OCI-LY1 (cell line): ENCODE data around the gene AGER.
"Not testable (repeated sequence)": the region's sequence is repeated elsewhere in the genome, so short reads cannot be mapped to it uniquely, and the experiment has no call there.

Source experiments
- H2AFZ ChIP-seq: fragments of 200-600 bp; sonication (generic), shearing (Covaris generic); 2 replicates; pipeline ENCODE4 v1.6.0; 2014; ENCODE audit warnings: antibody characterized with exemption, mild to moderate bottlenecking, low read length
- H3F3A ChIP-seq: fragments of 200-600 bp; sonication (generic), shearing (Covaris generic); 2 replicates; pipeline ENCODE4 v1.6.0; 2014; ENCODE audit warnings: mild to moderate bottlenecking, antibody characterized with exemption, low read length, moderate library complexity; ENCODE audit not compliant: insufficient read depth
- H3K27ac ChIP-seq: fragments of 200-600 bp; sonication (generic); 2 replicates; pipeline ENCODE4 v1.5.1; 2014; ENCODE audit warnings: low read length, mixed run types, mild to moderate bottlenecking, low read depth; ENCODE audit not compliant: poor library complexity, severe bottlenecking
- H3K27me3 ChIP-seq: fragments of 200-600 bp; sonication (generic); 2 replicates; pipeline ENCODE4 v1.6.0; 2014; ENCODE audit warnings: antibody characterized with exemption, mild to moderate bottlenecking, low read length, moderate library complexity; ENCODE audit not compliant: insufficient read depth
- H3K36me3 ChIP-seq: fragments of 200-600 bp; sonication (generic); 2 replicates; pipeline ENCODE4 v1.6.1; 2014; ENCODE audit warnings: mild to moderate bottlenecking, antibody characterized with exemption, low read length, moderate library complexity, mixed read lengths; ENCODE audit not compliant: insufficient read depth
- H3K4me1 ChIP-seq: fragments of 200-600 bp; sonication (generic); 2 replicates; pipeline ENCODE4 v1.5.1; 2014; ENCODE audit warnings: mild to moderate bottlenecking, low read length, moderate library complexity; ENCODE audit not compliant: insufficient read depth, severe bottlenecking
- H3K4me2 ChIP-seq: fragments of 200-600 bp; sonication (generic), shearing (Covaris generic); 2 replicates; pipeline ENCODE4 v1.6.1; 2014; ENCODE audit warnings: low read length
- H3K4me3 ChIP-seq: fragments of 200-600 bp; sonication (generic); 2 replicates; pipeline ENCODE4 v1.5.1; 2014; ENCODE audit warnings: low read length, low read depth, mild to moderate bottlenecking, mixed read lengths; ENCODE audit not compliant: poor library complexity, severe bottlenecking
- H3K79me2 ChIP-seq: fragments of 200-600 bp; shearing (Covaris generic); 2 replicates; pipeline ENCODE4 v1.6.1; 2016; ENCODE audit warnings: mixed run types, low read length, mixed read lengths; ENCODE audit not compliant: insufficient read depth
- H3K9ac ChIP-seq: fragments of 200-600 bp; sonication (generic), shearing (Covaris generic); 2 replicates; pipeline ENCODE4 v1.6.1; 2014; ENCODE audit warnings: mild to moderate bottlenecking, low read length, mixed read lengths
- H3K9me2 ChIP-seq: fragments of 200-600 bp; sonication (generic), shearing (Covaris generic); 2 replicates; pipeline ENCODE4 v1.6.1; 2014; ENCODE audit warnings: low read depth, mild to moderate bottlenecking, low read length, mixed read lengths
- H3K9me3 ChIP-seq: fragments of 200-600 bp; shearing (Covaris generic); 2 replicates; pipeline ENCODE4 v1.6.1; 2014; ENCODE audit warnings: low read length, mixed read lengths
- H4K20me1 ChIP-seq: fragments of 200-600 bp; sonication (generic), shearing (Covaris generic); 2 replicates; pipeline ENCODE4 v1.6.0; 2016; ENCODE audit warnings: mild to moderate bottlenecking, low read length; ENCODE audit not compliant: insufficient read depth
- EZH2 ChIP-seq: fragments of 200-600 bp; sonication (generic), shearing (Covaris generic); IDR thresholded peaks from 2 replicates; pipeline ENCODE4 v1.8.0; 2017; ENCODE audit warnings: borderline replicate concordance, mixed run types, mild to moderate bottlenecking, antibody characterized with exemption, low read length, moderate library complexity, mixed read lengths
- TF ChIP-seq, protein P1 (sequence below): fragments of 200-600 bp; sonication (generic), shearing (Covaris generic); IDR thresholded peaks from 2 replicates; pipeline ENCODE4 v1.5.1; 2017; ENCODE audit warnings: mild to moderate bottlenecking, antibody characterized with exemption, low read length, moderate library complexity, mixed read lengths

The AGER gene

DNA sequence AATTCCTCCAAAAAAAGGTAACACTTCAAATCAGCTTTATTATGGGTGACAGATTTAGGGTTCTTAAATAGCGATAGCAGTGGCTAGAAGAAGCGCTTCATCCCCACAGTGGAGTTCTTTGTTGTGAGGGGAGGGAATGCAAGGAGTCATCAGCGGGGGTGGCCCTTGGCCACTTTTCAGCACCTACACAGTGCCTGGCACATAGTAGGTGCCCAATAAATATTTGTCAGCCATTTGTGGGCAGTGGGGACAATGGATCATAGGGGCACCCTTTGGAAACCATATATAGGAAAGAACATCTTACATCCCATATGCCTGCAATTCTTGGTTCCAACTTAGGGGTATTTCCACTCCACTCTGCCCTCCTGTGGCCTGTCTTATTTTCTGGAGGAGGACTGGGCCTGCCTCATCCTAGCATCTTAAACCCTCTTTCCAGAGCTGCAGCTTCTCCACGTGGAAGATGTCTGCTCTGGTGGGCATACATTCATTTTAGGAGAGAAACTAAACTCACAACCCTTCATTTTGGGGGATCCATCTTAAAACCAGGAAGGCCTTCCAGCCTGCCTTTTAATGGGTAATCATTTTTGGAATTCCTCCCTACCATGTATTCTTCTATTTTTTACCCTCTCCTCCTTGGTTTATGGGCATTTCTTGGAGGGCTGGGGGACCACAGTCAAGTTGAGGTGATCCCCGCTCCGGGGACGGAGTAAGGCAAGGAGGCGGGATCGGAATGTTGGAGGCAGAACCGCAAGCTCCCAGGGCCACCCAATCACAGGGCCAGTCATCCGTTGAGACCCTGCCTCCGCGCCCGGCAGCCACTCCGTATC lies 11.0 kb upstream of the AGER start:
- Histone ChIP-seq H3F3A (0 out of 2 replicates have a peak, but pooled peaks cover 3% of the 10 kb centered on the region), H3K4me2 (peak overlapping the region; percentile 97), H3K4me1 (peaks cover 54% of the 10 kb centered on the region), H3K79me2 (no peaks in the 10 kb centered on the region), H3K9me3 (no peaks in the 10 kb centered on the region), H3K9me2 (no peaks in the 10 kb centered on the region), H3K27me3 (no peaks in the 10 kb centered on the region), H4K20me1 (no peaks in the 10 kb centered on the region), H2AFZ (no peak overlapping the region), H3K4me3 (peak overlapping the region; percentile 77), H3K36me3 (no peaks in the 10 kb centered on the region), H3K9ac (peak overlapping the region; percentile 89), H3K27ac (peak overlapping the region; percentile 76)
- TF ChIP-seq, protein P1, sequence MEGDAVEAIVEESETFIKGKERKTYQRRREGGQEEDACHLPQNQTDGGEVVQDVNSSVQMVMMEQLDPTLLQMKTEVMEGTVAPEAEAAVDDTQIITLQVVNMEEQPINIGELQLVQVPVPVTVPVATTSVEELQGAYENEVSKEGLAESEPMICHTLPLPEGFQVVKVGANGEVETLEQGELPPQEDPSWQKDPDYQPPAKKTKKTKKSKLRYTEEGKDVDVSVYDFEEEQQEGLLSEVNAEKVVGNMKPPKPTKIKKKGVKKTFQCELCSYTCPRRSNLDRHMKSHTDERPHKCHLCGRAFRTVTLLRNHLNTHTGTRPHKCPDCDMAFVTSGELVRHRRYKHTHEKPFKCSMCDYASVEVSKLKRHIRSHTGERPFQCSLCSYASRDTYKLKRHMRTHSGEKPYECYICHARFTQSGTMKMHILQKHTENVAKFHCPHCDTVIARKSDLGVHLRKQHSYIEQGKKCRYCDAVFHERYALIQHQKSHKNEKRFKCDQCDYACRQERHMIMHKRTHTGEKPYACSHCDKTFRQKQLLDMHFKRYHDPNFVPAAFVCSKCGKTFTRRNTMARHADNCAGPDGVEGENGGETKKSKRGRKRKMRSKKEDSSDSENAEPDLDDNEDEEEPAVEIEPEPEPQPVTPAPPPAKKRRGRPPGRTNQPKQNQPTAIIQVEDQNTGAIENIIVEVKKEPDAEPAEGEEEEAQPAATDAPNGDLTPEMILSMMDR = peak; percentile 67
- no peak for TF ChIP-seq EZH2

- H4K20me1 ChIP-seq = no peaks in the 10 kb centered on the region
- no peaks in the 10 kb centered on the region for H3K79me2 ChIP-seq
- TF ChIP-seq EZH2 = no peak
- TF ChIP-seq, protein P1 = no peak
- H2AFZ ChIP-seq = no peak overlapping the region
- peaks cover 55% of the 10 kb centered on the region for H3K4me1 ChIP-seq
- no peak overlapping the region for H3K4me2 ChIP-seq
- 0 out of 2 replicates have a peak, but pooled peaks cover 3% of the 10 kb centered on the region for H3F3A ChIP-seq
- no peak overlapping the region for H3K9ac ChIP-seq
- H3K27me3 ChIP-seq = no peaks in the 10 kb centered on the region
- no peaks in the 10 kb centered on the region for H3K9me3 ChIP-seq
- peak overlapping the region; percentile 53 for H3K27ac ChIP-seq
- H3K36me3 ChIP-seq = no peaks in the 10 kb centered on the region
- H3K9me2 ChIP-seq = no peaks in the 10 kb centered on the region
- no peak overlapping the region for H3K4me3 ChIP-seq
Observed at GRCh38 chr6:32194388-32194787, 10.3 kb upstream of the AGER start.

DNA sequence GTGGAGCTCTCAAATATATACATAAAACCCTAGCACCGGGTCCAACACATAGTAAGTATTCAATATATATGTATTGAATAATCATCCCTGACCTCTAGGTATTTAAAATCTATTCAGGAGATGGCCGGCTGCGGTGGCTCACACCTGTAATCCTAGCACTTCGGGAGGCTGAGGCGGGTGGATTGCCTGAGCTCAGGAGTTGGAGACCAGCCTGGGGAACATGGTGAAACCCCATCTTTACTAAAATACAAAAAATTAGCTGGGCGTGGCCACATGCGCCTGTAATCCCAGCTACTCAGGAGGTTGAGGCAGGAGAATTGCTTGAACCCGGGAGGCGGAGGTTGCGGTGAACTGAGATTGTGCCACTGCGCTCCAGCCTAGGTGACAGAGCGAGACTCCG lies 9.0 kb upstream of the AGER start:
- Histone ChIP-seq H3K4me2 (peak overlapping the region; percentile 86), H3K27ac (peak overlapping the region; percentile 88), H3K4me1 (peaks cover 66% of the 10 kb centered on the region), H2AFZ (peak overlapping the region; percentile 54; the same call in 1 of the 2 replicates), H3K4me3 (peak overlapping the region; percentile 73), H3K9ac (peak overlapping the region; percentile 86)
- not testable (repeated sequence) for H3F3A ChIP-seq, H3K9me2 ChIP-seq, H3K9me3 ChIP-seq, H3K36me3 ChIP-seq, H3K27me3 ChIP-seq, H4K20me1 ChIP-seq, H3K79me2 ChIP-seq
